HG03045 (cell line): Measurements from ENCODE around the gene LGALS4.
"Not testable (repeated sequence)": the region's sequence is repeated elsewhere in the genome, so short reads cannot be mapped to it uniquely, and the experiment has no call there.

Experiments
- ATAC-seq: cut with Tn5 transposase; IDR thresholded peaks from one replicate; pipeline ENCODE4 v1.9.1; 2021; ENCODE audit warnings: mild to moderate bottlenecking, moderate library complexity; ENCODE audit not compliant: unreplicated experiment

The LGALS4 gene

DNA sequence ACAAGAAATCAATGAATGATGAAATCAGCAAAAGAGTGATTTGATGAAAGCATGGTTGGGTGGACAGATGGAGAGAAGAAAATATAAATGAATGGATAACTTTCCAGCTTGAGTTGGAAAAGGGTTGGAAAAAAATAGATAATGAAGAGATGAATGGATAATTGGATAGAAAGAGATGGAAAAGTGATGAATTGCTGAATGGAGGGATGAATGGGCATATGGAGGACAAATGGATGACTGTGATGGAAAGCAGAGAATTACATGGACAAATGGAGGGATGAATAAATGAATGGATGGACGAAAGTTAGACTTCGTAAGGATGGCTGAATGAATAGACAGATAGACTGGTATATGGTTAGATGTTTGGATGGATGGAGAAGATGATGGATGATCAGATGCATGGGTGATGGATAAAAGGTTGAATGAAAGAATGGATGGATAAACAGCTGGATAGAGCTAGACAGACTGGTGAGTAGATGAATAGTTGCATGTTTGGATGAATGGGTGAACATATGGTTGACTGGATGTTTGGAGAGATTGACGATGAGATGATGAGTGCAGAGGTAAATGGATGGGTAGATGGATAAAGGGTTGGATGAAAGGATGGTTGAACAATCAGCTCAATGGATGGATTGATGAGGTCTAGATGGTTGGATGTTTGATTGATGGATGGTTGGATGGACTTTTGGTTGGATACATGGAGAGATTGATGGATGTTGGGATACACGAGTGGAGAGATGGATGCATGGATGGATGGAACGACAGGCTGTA is 12.0 kb downstream of the LGALS4 start:
- no peak for ATAC-seq

DNA sequence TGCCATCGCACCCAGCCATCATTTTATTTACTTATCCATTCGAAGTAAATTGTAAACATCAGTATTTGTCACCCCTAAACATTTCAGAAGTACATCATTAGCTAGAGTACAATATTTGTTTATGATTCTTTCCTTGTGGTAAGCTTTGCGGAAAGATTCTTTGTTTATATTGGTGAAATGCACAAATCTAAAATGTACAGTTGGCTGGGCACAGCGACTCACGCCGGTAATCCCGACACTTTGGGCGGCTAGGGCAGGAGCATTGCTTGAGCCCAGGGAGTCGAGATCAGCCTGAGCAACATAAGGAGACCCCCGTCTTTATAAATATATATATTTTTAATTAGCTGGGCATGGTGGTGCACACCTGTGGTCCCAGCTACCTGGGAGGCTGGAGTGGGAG is 13.6 kb downstream of the LGALS4 start:
- no peak for ATAC-seq

DNA sequence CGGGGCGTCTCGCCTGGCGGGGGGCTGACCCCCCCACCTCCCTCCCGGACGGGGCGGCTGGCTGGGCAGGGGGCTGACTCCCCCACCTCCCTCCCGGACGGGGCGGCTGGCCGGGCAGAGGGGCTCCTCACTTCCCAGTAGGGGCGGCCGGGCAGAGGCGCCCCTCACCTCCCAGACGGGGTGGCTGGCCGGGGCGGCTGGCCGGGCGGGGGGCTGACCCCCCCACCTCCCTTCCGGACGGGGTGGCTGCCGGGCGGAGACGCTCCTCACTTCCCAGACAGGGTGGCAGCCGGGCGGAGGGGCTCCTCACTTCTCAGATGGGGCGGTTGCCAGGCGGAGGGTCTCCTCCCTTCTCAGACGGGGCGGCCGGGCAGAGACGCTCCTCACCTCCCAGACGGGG is 15.0 kb downstream of the LGALS4 start:
- ATAC-seq: not testable (repeated sequence)

DNA sequence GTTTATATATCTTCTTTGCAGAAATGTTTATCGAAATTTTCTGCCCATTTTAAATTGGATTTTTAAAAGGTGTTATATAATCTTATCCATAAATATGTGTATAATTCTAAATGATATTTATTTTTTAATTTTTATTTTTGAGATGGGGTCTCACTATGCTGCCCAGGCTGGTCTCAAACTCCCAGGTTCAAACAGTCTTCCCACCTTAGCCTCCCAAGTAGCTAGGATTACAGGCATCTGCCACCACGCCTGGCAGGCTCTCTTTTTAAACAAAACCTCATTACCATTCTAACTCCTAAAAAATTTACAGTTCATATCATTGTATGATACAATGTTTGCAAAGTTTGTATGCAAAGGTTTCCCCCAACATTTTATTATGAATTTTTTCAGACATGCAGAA is 16.6 kb downstream of the LGALS4 start:
- ATAC-seq: no peak

DNA sequence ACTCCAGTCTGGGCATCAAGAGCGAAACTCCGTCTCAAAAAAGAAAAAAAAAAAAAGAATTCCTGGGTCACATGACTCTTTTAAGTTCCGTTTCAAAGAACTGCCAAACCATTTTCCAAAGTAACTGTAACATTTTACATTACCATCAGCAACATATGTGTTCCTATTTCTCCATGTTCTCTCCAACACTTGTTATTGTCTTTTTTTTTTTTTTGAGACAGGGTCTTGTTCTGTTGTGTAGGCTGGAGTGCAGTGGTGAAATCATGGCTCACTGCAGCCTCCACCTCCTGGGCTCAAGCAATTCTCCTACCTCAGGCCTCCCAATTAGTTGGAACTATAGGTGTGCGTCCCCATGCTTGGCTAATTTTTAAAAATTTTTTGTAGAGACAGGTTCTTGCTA is 17.2 kb downstream of the LGALS4 start:
- ATAC-seq: no peak

DNA sequence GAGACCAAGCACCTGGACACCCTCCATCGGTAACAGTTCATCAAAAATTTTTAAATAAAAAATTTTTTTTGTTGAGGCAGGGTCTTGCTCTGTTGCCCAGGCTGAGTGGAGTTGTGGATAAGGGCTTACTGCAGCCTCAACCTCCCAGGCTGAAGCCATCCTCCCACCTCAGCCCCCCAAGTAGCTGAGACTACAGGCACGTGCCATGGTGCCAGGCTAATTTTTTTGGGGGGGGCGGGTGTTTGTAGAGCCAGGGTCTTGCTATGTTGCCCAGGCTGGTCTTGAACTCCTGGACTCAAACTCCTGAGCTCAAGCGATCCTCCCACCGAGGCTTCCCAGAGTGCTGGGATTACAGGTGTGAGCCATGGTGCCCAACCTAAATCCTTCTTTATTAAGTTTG is 19.1 kb downstream of the LGALS4 start:
- ATAC-seq: no peak

DNA sequence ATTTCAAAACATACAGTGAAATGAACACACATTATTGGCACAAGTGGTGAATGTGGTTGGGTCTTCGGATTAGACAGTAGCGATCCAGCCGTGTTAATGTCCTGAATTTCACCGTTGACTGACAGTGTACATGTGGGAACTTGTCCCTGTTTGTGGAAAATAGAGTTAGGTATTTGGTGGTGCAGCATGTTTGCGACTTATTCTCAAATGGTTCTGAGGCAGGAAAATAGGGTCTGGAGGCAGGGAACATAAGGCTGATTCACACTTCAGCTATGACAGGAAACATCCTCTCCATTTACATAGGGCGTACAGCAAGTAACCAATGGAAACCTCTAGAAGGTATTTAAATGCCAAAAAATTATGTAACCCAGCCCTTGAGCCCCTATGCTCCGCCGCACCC is 19.6 kb downstream of the LGALS4 start:
- no peak for ATAC-seq

DNA sequence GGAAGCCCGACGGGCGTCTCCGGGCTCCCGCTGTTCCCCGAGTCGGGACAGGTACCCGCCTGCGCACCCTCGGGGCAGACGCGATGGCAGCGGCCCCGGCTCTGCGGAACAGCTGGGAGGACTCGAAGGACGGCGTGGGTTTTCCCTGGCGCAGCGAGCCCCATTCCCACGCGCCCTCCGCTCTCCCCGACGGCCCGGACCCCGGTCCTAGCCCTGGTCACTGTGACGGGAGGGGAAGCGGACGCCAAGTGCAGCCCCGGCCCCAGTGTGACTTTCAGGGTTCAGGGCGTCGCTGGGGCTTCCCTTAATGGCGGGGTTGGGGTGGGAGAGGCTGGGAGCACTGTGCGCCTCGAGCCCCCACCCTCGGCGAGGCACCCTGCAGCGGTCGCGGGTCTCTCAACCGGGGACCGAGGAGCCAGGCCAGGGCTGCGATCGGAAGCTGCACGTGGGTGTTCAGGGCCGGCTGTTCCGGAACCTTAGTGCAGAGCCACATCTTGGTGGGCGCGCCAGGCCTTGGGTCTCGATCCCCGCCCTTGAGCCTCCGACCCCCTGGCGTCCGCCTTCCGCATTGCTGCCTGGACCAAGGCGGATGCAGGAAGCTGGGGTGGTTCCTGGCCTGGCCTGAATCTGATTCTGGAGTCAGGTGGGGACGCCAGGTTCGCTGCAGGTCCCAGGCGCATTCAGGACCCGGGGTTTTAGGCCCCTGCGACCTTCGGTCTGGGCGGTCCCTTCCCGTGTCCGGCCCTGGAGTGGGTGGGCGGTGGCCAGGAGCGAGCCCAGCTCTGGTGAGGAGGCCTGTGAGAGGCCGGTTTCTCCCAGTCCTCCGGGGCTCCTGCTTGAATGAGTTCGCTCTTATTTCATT is 20.3 kb downstream of the LGALS4 start:
- no peak for ATAC-seq

DNA sequence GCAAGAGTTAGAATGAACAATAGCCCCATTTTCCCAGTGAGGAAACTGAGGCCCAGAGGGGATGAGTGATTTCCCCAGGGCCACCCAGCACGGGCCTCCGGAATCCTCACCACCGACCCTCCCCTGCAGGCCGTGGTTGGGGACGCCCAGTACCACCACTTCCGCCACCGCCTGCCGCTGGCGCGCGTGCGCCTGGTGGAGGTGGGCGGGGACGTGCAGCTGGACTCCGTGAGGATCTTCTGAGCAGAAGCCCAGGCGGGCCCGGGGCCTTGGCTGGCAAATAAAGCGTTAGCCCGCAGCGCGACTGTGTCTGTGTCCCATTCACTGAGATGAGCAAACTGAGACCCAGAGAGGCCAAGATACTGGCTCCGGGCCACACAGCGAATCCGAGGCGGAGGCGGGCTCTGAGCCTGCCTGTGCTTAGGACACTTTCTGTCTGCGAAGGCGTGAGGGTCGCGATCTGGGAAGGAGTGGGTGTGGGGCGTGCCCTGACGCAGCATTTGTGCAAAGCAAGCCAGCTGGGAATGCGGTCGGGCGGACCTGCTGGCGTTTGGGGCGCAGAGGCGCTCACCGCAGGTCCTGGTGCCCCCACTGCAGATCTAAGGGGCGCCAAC is 21.2 kb downstream of the LGALS4 start:
- peak; percentile 57 for ATAC-seq

DNA sequence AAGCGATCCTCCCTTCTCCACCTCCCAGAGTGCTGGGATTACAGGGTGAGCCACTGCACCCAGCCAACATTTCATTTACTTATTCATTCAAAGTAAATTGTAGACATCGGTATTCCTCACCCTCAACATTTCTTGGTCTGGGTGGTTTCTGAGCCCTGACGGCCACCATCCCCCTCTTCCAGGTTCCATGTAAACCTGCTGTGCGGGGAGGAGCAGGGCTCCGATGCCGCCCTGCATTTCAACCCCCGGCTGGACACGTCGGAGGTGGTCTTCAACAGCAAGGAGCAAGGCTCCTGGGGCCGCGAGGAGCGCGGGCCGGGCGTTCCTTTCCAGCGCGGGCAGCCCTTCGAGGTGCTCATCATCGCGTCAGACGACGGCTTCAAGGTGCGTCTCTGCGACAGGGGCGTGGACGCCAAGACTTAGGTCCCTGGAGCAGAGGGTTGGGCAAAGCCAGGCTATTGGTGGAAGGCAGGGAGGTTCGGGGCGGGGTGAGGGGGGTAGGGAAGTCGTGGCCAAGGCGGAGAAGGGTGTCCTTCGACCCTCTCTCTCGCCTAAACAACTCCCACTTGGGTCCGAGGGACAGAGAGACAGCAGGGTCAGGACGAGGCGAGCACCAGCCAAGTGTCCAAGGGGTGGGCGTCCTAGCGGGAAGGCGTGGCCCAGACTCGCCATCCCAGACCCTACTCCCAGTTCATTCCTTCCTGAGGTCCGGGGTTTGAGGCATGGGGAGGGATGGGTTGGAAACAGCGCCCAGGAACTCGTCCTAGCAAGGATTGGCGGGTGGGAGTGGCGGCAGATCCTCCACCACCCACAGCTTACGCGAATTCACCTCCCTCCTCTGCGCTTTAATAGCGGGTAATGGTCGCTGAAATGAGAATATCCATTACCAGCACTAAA is 22.0 kb downstream of the LGALS4 start:
- ATAC-seq: not testable (repeated sequence)

DNA sequence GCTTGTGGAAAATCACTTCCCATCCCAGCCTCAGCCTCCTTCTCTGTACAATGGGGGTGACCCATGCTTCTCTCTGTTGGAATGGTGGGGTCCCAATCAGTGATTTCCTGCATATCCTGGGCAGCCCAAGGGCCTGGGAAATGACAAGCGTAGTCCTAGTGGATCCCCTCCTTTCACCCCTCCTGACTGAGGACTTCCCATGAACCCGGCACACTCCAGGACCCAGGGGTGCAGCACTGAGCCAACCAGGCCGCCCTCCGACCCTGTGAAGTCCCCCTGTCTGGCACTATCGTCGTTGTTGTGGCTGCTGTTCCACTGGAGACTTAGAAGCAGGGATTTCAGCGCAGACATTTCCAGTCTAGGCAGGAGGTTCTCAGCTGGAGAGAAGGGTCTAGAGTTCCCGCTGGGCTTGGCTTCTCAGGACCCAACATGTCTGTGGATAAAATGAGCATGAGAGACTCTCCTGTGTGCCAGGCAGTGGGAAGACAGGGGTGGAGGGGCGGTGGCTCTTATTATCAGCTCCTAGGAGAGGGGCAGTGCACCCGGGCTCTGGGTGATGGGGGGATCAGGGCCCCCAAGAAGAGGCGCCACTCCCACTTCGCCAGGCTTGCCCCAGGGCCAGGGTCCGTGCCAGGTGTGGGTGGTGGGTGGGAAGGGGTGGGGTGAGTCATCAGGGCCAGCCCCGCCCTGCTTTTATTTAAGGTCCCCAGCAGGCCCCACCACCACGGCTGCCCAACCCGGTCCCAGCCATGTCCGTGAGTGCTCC is 24.1 kb downstream of the LGALS4 start, which contains the start of gene LGALS7B:
TSS of gene LGALS7B (plus strand) at position 723 of the 766 bp plus-strand sequence. CDS start at position 750, 27 bp downstream.
- ATAC-seq: no peak

DNA sequence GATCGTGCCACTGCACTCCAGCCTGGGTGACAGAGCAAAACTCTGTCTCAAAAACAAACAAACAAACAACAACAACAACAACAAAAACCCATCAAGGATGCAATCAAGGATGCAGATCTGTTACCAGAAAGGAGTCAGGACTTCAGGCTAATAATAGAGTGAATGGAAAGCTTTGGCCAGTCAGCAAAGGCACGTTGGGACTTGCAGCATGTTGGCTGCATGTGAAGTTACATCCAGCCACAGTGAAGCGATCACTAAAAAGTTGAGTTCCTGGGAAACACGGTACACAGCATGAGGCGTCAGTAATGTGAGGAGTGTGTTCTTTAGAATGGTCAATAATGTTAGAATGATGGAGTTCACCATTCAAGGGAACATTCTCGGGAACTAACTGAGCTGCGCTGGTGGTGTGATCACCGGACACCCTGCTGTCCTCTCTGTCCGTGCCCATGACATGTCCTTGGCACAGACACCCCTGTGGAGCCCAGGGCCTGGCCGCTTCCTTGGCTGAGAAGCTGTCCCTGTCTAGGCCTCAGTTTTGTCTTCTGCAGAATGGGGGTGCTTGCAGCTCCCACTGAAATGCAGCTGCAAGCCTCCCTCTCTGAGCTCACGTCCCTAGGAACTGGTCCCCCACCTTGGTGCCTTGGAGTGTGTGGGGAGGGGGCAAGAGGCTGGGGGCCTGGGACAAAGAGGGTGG is 26.0 kb downstream of the LGALS4 start:
- ATAC-seq: no peak

DNA sequence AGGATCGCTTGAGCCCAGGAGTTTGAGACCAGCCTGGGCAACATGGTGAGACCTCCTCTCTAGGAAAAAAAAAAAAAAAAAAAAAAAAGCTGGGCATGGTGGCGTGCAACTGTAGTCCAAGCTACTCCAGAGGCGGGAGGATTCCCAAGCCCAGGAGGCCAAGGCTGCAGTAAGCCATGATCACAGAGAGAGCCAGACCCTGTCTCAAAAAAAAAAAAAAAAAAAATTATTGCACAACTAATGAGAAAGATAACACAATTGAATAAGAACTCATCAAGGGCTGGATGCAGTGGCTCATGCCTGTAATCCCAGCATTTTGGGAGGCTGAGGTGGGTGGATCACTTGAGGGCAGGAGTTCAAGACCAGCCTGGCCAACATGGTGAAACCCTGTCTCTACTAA is 26.7 kb downstream of the LGALS4 start:
- ATAC-seq: not testable (repeated sequence)

DNA sequence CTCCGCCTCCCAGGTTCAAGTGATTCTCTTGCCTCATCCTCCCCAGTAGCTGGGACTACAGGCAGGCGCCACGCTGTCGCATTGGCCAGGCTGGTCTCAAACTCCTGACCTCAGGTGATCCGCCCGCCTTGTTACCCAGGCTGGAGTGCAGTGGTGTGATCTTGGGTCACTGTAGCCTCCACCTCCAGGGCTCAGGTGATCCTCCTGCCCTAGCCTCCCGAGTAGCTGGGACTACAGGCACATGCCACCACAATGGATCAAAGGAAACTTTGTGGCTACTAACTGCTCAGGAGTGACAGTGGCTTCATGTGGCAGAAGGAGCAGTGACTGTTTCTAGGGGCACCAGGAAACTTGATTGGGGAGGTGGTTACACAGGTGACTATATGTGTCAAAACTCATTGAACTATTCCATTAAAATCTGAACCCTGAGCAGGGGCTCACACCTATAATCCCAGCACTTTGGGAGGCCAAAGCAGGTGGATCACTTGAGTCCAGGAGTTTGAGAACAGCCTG is 27.5 kb downstream of the LGALS4 start:
- no peak for ATAC-seq

DNA sequence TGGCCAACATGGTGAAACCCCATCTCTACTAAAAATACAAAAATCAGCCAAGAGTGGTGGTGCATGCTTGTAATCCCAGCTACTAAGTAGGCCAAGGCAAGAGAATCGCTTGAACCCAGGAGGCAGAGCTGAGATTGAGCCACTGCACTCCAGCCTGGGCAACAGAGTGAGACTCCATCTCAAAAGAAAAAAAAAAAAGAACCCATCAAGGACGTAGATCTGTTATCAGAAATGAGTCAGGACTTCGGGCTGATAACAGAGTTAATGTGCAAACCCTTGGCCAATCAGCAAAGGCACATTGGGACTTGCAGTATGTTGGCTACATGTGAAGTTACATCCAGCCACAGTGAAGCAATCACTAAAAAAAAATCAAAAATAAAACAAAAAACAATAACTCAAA is 28.5 kb downstream of the LGALS4 start:
- no peak for ATAC-seq

DNA sequence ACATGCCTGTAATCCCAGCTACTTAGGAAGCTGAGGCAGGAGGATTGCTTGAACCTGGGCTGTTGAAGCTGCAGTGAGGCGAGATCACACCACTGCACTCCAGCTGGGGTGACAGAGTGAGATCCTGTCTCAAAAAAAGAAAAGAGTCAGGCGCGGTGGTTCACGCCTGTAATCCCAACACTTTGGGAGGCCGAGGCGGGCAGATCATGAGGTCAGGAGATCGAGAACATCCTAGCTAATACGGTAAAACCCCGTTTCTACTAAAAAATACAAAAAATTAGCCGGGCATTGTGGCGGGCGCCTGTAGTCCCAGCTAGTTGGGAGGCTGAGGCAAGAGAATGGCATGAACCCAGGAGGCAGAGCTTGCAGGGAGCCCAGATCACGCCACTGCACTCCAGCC is 30.5 kb downstream of the LGALS4 start:
- not testable (repeated sequence) for ATAC-seq

DNA sequence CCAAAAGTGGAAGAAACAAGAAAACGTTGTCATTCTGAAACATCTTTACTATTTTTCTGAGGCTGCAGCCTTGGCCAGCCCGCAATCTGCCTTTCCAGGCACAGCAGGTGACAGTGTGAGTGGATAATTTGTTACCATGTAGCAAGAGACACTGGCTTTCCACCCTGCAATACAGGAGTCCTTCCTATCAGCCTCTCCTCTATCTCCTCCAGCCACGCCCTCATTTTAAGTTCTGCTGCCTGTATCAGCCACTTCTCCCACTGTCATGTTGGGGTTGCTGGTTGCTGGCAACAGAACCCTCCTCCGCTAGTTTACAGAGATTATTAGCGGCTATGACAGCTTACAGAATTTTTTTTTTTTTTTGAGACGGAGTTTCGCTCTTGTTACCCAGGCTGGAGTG is 31.7 kb downstream of the LGALS4 start:
- no peak for ATAC-seq

DNA sequence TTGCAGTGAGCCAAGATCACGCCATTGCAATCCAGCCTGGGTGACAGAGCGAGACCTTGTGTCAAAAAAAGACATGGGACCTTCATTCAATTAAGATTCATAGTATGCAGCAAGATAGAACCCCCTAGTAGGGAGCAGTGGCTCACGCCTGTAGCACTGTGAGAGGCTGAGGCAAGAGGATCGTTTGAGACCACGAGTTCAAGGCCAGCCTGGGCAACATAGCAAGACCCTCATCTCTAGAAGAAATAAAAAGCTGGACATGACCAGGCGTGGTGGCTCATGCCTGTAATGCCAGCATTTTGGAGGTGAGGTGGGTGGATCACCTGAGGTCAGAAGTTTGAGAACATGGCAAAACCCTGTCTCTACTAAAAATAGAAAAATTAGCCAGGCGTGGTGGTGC is 32.3 kb downstream of the LGALS4 start:
- no peak for ATAC-seq

DNA sequence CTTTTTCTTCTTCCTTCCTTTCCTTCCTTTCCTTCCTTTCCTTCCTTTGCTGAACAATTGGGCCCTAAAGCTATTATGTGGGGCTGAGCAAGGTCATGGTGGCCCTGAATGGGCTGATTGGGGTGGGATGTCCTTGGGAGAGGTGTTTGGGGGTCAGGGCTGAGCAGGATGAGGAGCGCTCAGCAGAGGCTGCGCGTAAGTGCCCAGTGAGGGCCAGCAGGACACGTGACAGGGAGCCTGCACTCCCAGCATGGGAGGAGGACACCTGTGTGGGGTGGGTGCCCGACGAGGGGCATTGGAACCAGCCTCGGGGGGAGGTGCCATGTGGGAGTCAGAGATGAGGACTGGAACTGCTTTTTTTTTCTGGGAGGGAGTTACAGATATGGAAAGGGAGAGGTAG is 34.0 kb downstream of the LGALS4 start:
- ATAC-seq: no peak
